ENCODE data around the gene NAPA.

Gene NAPA

DNA sequence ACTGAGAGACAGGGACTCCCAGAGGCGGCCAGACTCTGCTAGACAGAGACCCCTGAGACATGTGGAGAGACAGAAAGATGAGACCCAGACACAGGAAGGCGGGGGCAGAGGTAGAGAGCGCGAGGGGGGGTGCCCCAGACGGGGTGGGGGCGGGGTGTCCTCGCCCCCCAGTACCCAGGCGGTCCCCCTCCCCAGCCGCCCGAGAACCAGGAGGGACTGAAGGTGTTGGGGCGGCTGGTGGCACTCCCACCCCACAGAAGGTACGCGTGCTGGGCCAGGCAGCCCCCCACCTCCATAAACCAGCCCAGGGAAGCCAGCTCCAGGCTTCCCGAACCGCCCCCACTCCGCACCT lies 43.5 kb downstream of the NAPA start:
- Histone ChIP-seq H3K4me2 (ENCODE audit: low read length) (no peak overlapping the region), H3K9me3 (ENCODE audit: low read length) (no peaks in the 10 kb centered on the region), H3K9ac (ENCODE audit: low read length) (no peak overlapping the region), H3F3A (ENCODE audit: insufficient read depth, low read length) (no peaks in the 10 kb centered on the region), H3K36me3 (ENCODE audit: insufficient read depth, low read length) (no peaks in the 10 kb centered on the region), H3K79me2 (ENCODE audit: insufficient read depth, low read length) (no peaks in the 10 kb centered on the region), H3K9me2 (ENCODE audit: low read depth, low read length) (no peaks in the 10 kb centered on the region), H3K27ac (ENCODE audit: low read depth, low read length, poor library complexity, severe bottlenecking) (no peak overlapping the region), H3K4me1 (ENCODE audit: insufficient read depth, low read length, severe bottlenecking) (no peaks in the 10 kb centered on the region), H4K20me1 (ENCODE audit: insufficient read depth, low read length) (no peaks in the 10 kb centered on the region), H3K4me3 (ENCODE audit: low read depth, low read length, poor library complexity, severe bottlenecking) (no peak overlapping the region), H2AFZ (ENCODE audit: low read length) (no peak overlapping the region), H3K27me3 (ENCODE audit: insufficient read depth, low read length) (peaks cover 5% of the 10 kb centered on the region; the same call in 1 of the 2 replicates)
- TF ChIP-seq, protein P1, sequence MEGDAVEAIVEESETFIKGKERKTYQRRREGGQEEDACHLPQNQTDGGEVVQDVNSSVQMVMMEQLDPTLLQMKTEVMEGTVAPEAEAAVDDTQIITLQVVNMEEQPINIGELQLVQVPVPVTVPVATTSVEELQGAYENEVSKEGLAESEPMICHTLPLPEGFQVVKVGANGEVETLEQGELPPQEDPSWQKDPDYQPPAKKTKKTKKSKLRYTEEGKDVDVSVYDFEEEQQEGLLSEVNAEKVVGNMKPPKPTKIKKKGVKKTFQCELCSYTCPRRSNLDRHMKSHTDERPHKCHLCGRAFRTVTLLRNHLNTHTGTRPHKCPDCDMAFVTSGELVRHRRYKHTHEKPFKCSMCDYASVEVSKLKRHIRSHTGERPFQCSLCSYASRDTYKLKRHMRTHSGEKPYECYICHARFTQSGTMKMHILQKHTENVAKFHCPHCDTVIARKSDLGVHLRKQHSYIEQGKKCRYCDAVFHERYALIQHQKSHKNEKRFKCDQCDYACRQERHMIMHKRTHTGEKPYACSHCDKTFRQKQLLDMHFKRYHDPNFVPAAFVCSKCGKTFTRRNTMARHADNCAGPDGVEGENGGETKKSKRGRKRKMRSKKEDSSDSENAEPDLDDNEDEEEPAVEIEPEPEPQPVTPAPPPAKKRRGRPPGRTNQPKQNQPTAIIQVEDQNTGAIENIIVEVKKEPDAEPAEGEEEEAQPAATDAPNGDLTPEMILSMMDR (IDR thresholded peaks at IDR 0.05; ENCODE audit: low read length): no peak
- TF ChIP-seq EZH2 (IDR thresholded peaks at IDR 0.05; ENCODE audit: borderline replicate concordance, low read length): no peak

DNA sequence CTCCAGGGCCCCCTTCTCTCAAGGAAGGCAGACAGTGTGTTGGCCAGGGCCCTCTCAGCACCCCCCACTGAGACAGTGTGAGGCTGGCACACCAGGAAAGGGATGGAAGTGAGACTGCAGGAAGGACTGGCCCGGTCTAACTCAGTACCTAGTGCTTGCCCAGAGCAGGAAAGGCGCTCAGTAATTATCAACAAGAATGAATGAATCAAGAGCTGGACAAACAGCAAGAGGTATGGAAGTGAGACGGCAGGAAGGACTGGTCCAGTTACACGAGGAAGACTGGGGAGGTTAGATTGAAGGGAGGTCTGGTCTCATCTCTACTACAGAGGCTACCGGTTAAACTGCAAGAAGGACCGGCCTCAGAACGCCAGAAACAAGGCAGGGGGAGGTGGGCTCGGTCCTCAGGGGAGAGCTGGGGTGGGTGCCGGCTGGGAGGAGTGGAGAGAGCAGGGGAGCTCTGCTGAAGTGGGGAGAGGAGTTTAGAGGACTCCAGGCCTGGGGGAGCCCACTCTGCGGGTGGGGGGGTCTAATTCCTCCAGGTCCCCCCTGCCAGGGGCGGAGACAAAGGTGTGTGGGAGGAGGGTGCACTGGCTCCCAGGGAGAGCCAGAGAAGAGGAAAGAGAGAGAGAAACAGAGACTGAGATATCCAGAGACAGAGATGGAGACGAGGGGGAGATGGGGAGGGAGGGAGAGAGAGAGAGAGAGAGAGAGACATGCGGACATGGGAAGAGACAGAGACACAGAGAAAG lies 44.2 kb downstream of the NAPA start:
- no peaks in the 10 kb centered on the region for H3K9me3 ChIP-seq (ENCODE audit: low read length)
- no peak overlapping the region for H3K4me3 ChIP-seq (ENCODE audit: low read depth, low read length, poor library complexity, severe bottlenecking)
- H2AFZ ChIP-seq (ENCODE audit: low read length): no peak overlapping the region
- H3K79me2 ChIP-seq (ENCODE audit: insufficient read depth, low read length): no peaks in the 10 kb centered on the region
- H3F3A ChIP-seq (ENCODE audit: insufficient read depth, low read length): no peaks in the 10 kb centered on the region
- peaks cover 5% of the 10 kb centered on the region; the same call in 1 of the 2 replicates for H3K27me3 ChIP-seq (ENCODE audit: insufficient read depth, low read length)
- H3K9me2 ChIP-seq (ENCODE audit: low read depth, low read length): no peaks in the 10 kb centered on the region
- H3K27ac ChIP-seq (ENCODE audit: low read depth, low read length, poor library complexity, severe bottlenecking): no peak overlapping the region
- H4K20me1 ChIP-seq (ENCODE audit: insufficient read depth, low read length): no peaks in the 10 kb centered on the region
- H3K36me3 ChIP-seq (ENCODE audit: insufficient read depth, low read length): no peaks in the 10 kb centered on the region
- H3K9ac ChIP-seq (ENCODE audit: low read length): no peak overlapping the region
- H3K4me1 ChIP-seq (ENCODE audit: insufficient read depth, low read length, severe bottlenecking): no peaks in the 10 kb centered on the region
- no peak overlapping the region for H3K4me2 ChIP-seq (ENCODE audit: low read length)
- TF ChIP-seq, protein P1 (IDR thresholded peaks at IDR 0.05; ENCODE audit: low read length): no peak
- TF ChIP-seq EZH2 (IDR thresholded peaks at IDR 0.05; ENCODE audit: borderline replicate concordance, low read length): no peak

DNA sequence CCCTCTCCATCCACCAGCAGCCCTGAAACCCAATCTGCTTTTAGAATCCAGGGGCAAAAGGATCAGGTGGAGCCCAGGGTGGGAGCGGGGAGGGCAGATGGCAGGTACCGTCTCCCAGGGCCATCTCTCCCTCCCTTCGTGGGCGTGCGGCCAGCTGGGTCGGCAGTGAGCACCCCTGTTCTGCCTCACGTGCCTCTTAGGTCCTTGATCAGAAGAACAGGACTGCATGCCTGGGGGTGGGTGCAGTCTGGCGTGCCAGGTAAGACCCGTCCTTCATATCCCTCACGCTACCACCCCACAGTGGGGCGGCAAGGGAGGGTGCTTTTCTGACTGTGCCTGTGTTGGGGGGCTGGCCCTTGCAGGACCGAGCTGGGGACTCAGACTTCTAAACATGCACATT lies 45.1 kb downstream of the NAPA start:
- Histone ChIP-seq H3K4me2 (ENCODE audit: low read length) (no peak overlapping the region), H2AFZ (ENCODE audit: low read length) (no peak overlapping the region), H3K9me2 (ENCODE audit: low read depth, low read length) (no peaks in the 10 kb centered on the region), H3K36me3 (ENCODE audit: insufficient read depth, low read length) (no peaks in the 10 kb centered on the region), H3K4me3 (ENCODE audit: low read depth, low read length, poor library complexity, severe bottlenecking) (no peak overlapping the region), H3K9me3 (ENCODE audit: low read length) (no peaks in the 10 kb centered on the region), H3K4me1 (ENCODE audit: insufficient read depth, low read length, severe bottlenecking) (no peaks in the 10 kb centered on the region), H3K79me2 (ENCODE audit: insufficient read depth, low read length) (no peaks in the 10 kb centered on the region), H4K20me1 (ENCODE audit: insufficient read depth, low read length) (no peaks in the 10 kb centered on the region), H3K27ac (ENCODE audit: low read depth, low read length, poor library complexity, severe bottlenecking) (no peak overlapping the region), H3K27me3 (ENCODE audit: insufficient read depth, low read length) (peaks cover 5% of the 10 kb centered on the region; the same call in 1 of the 2 replicates), H3K9ac (ENCODE audit: low read length) (no peak overlapping the region), H3F3A (ENCODE audit: insufficient read depth, low read length) (no peaks in the 10 kb centered on the region)
- TF ChIP-seq, protein P1 (IDR thresholded peaks at IDR 0.05; ENCODE audit: low read length): no peak
- TF ChIP-seq EZH2 (IDR thresholded peaks at IDR 0.05; ENCODE audit: borderline replicate concordance, low read length): no peak
